GM19397 (cell line): Measurements from ENCODE around the gene TCFL5.

Experiments
- ATAC-seq: cut with Tn5 transposase; IDR thresholded peaks from one replicate; pipeline ENCODE4 v1.9.1; 2021; ENCODE audit warnings: mild to moderate bottlenecking, moderate library complexity; ENCODE audit not compliant: unreplicated experiment

The TCFL5 gene

GRCh38 chr20:62896526-62896925 is 34.9 kb upstream of the TCFL5 start:
- ATAC-seq = no peak

- no peak for ATAC-seq
These were observed 33.9 kb upstream of the TCFL5 start for GRCh38 chr20:62895539-62895938.

- no peak for ATAC-seq
These were observed 32.6 kb upstream of the TCFL5 start for GRCh38 chr20:62894261-62894660.

GRCh38 chr20:62893700-62894099 is 32.1 kb upstream of the TCFL5 start:
- no peak for ATAC-seq

- ATAC-seq = no peak
These were observed 31.0 kb upstream of the TCFL5 start for GRCh38 chr20:62892348-62893304.

GRCh38 chr20:62891111-62891510 is 29.5 kb upstream of the TCFL5 start:
- no peak for ATAC-seq

- ATAC-seq = no peak
These were observed 28.8 kb upstream of the TCFL5 start for GRCh38 chr20:62890444-62890843.

- no peak for ATAC-seq
These were observed 28.2 kb upstream of the TCFL5 start for GRCh38 chr20:62889871-62890270.

- ATAC-seq = no peak
These were observed 27.8 kb upstream of the TCFL5 start for GRCh38 chr20:62889411-62889810.

GRCh38 chr20:62888910-62889309 is 27.3 kb upstream of the TCFL5 start:
- no peak for ATAC-seq

GRCh38 chr20:62888406-62888805 is 26.8 kb upstream of the TCFL5 start:
- ATAC-seq = no peak

GRCh38 chr20:62887860-62888239 is 26.2 kb upstream of the TCFL5 start:
- ATAC-seq = no peak

- ATAC-seq = no peak
These were observed 25.7 kb upstream of the TCFL5 start for GRCh38 chr20:62887152-62887859.

- ATAC-seq = no peak
These were observed 25.1 kb upstream of the TCFL5 start for GRCh38 chr20:62886709-62887058.

- ATAC-seq = no peak
These were observed 24.5 kb upstream of the TCFL5 start for GRCh38 chr20:62885896-62886708.

- no peak for ATAC-seq
These were observed 23.6 kb upstream of the TCFL5 start for GRCh38 chr20:62885046-62885895.

GRCh38 chr20:62884556-62884955 is 22.9 kb upstream of the TCFL5 start:
- ATAC-seq = no peak

- no peak for ATAC-seq
These were observed 20.8 kb upstream of the TCFL5 start for GRCh38 chr20:62882426-62882825.

GRCh38 chr20:62881662-62882395 is 20.2 kb upstream of the TCFL5 start:
- ATAC-seq = no peak
